ENCODE results near the gene ANO1.

The ANO1 gene

DNA sequence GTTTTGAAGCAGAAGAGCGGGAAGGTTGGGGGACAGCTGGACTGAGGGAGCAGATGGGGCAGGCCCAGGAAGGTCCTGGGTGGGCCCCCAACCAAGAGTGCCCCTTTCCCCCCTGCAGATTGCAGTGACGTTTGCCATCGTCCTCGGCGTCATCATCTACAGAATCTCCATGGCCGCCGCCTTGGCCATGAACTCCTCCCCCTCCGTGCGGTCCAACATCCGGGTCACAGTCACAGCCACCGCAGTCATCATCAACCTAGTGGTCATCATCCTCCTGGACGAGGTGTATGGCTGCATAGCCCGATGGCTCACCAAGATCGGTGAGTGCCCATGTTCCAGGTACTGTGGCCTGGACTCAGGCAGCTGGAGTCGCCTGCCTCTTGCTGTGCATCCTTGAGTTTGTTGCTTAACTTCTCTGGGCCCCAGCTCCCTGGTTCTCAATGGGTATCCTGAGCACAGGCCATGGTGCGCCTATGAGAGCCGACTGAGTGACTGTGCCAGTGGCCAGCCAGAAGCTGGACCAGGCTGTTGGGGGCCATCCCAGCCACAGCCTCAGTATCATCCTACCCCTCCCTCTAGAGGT lies 83.0 kb downstream of the ANO1 start:
- DNase-seq (ENCODE audit: low spot score) = no peak

DNA sequence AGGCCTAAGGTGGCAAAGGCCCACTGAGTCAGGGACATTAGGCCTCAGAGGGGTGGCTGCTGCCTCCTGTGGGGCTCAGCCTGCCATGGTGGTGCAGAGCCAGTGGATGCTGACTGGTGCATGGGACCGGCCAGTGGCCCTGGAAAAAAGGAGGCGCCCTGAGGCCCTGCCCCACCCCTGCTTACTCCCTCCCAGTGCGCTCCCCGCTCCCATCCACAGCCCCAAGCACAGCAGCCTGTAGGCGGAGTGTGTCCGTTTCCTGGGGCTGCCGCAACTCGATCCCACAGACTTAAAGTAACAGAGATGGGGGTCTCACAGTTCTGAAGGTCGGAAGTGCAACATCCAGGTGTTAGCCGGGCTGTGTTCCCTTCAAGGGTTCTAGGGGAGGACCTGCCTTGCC lies 86.6 kb downstream of the ANO1 start:
- DNase-seq (ENCODE audit: low spot score) = no peak

DNA sequence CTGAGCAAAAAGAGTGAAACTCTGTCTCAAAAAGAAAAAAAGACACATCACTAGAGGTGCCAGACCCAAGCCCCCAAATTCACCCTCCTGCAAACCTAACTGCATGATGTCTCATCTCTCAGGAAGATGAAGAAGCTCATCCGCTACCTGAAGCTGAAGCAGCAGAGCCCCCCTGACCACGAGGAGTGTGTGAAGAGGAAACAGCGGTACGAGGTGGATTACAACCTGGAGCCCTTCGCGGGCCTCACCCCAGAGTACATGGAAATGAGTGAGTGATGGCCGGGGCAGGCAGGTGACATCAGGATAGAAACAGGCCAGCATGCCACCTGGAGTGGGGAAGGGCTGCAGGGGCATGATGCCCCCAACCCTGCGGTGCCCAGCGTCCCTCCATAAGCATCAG lies 89.0 kb downstream of the ANO1 start:
- no peak for DNase-seq (ENCODE audit: low spot score)

DNA sequence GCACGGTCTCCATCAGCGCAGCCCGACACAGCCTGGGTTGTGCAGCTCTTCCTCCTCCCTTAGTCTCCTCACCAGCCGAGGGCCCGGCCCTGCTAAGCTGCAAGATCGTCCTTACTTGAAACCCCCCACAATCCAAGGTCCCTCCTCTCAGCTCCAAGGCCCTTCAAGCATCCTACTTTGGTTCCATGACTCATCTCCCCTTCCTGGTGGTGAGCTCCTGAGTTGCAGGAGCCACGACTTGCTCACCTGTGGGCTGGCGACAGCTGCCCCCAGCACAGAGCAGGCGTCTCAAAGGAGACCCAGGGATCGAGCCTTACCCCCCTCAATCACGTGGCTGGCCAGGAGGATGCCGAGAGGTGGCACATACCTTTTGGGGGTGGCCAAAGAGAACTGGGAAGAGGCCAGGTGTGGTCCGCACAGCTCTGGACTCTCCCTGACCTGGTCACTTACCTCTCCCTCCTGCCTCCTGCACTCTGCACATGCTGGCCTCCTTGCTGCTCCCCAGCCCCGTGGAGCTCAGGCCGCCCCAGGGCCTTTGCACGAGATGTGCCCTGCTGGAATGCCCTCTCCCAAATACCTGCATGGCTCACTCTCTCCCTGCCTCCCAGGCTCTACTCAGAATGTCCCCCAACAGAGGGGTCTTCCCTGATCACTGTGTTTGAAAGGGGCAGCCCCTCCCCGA lies 89.7 kb downstream of the ANO1 start:
- no peak for DNase-seq (ENCODE audit: low spot score)

DNA sequence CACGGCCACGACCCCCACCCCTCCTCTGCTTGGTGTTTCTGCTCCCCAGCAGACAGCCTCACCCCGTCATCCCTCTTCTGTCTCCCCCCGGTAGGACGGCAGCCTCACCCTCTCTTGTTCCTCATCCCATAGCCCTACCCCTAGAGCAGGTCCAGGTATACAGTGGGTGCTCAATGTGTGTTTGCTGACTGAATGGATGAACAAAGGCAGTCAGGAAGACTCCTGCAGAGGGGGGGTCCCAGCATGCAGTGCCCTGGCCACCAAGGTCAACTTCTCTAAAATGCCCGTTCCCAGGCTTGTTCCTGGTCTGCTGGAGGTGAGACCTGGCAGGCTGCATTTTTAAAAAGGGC lies 90.3 kb downstream of the ANO1 start:
- DNase-seq (ENCODE audit: low spot score) = no peak

DNA sequence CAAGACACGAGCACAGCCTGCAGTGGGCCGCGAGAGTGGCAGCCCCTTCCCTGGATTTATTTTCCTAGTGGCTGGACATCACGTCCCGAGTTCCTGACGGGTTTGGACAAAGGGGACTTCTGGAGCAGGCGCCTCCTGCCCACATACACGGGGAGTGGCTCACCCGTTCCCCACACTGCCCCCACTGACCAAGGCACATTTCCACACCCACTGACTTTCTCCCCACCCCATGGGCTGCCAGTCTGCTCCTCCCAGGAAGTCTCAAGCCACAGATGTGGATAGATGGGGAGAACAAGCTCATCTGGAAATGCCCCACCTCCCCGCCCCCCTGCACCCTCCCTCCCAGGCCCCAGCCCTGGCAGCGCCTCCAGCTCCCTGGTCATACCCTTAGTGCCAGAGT lies 91.0 kb downstream of the ANO1 start:
- no peak for DNase-seq (ENCODE audit: low spot score)

DNA sequence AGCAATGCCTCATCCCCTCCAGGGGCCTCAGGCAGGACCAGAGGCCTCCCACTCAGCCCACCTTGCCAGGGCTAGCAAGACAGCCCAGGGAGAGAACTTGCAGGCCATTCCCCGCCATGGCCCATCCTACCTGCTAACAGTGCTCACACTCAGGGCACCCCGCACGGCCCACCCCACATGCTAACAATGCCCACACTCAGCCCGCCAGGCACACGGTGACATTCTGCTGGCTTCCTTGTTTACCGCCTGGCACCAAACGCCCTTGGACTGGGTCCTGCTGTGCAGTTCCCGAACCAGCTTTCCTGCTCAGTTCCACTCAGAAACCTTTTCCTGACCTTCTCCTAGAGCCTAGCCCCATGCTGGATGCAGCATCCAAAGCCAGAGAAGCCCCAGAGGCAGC lies 91.5 kb downstream of the ANO1 start:
- no peak for DNase-seq (ENCODE audit: low spot score)

DNA sequence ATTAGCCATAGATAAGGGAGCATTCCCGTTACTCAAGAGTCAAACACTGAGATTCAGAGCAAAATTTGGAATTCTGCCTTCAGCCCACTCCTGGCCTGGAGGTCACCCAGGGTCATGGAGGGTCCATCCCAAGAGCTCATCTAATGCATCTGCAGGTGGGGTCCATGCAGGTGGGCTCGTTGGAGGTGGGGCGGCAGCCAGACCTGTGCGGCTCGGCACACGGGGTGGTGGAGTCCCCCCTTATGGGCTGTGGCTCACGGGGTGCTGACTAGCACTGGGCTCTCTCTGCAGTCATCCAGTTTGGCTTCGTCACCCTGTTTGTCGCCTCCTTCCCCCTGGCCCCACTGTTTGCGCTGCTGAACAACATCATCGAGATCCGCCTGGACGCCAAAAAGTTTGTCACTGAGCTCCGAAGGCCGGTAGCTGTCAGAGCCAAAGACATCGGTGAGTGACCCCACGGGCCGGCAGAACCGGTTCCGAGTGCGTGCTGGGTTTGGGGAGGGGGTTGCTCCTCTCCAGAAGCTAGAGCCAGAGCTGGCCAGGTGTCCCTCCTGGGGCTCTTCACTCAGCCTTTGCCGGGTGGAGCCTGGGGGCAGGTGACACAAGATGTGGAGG lies 92.6 kb downstream of the ANO1 start:
- DNase-seq (ENCODE audit: low spot score) = no peak

DNA sequence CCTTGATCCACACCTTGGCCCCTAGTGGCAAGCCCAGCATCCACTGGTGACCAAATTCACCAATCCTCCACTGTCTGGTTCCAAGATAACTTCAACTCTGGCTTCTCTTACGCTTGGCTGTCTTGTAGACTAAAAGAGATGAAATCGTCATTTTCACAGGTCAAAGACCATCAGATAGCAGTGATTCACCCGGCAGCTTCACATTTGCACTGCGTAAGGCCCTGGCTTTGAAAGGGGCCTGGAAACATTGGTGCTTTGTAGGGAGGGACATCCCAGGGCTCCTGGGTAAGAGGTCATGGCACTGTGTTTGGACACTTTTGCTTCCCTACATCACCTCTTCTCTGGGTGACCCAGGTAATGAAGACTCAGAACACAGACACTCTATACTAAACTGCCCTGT lies 94.9 kb downstream of the ANO1 start:
- DNase-seq (ENCODE audit: low spot score) = no peak

DNA sequence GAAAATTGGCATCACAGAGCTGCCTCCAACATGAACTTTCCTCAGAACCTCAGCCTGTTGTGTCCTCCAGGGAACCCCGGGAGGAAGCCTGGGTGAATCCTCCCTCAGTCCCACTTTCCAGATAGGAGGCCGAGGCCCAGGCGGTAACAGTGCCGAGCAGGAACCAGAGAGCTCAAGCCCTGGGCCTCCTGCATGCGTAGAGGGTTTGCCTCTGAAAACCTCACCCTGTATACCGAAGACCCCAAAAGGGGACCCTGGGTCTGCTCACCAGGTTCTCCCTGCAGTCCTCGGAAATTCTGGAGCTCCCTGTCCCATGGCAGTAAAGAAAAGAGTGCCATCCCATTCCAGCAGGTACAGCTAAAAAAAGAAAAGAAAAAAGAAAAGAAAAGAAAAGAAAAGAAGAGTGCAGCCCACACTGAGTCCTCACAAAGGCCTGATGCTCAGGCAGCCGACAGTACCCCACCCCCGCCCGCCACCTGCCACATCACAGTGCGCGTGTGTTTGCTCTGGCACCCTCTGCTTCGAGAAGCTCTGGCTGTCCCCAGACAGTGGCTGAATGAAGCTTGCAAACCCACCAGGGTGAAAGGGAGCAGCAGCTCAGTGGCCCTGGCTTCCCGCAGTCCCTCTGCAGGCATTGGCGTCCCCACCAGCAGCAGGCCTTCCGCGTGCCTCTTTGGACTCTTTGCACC lies 96.6 kb downstream of the ANO1 start:
- no peak for DNase-seq (ENCODE audit: low spot score)

DNA sequence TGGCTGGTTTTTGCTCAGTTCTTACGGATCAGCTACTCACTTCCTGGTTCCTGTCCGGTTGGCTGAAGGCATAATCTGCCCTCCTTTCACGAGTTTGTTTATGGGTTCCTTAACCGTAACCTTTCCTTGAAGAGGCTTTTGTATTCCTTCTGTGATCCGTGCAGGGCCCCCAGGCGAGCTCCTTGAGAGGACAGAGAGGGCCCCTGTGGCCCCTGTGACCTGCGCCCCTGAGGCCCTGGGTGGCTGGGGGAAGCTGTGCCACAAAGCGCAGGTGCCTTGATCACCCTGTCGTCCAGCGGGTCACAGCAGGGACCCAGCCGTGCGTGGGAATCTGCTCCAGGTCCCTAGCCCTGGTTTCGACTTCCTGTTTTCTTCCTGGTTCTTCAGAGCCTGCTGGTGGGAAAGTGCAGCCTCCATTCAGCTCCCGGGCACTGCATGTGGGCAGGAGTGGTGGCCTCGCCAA lies 97.2 kb downstream of the ANO1 start:
- DNase-seq (ENCODE audit: low spot score) = no peak

DNA sequence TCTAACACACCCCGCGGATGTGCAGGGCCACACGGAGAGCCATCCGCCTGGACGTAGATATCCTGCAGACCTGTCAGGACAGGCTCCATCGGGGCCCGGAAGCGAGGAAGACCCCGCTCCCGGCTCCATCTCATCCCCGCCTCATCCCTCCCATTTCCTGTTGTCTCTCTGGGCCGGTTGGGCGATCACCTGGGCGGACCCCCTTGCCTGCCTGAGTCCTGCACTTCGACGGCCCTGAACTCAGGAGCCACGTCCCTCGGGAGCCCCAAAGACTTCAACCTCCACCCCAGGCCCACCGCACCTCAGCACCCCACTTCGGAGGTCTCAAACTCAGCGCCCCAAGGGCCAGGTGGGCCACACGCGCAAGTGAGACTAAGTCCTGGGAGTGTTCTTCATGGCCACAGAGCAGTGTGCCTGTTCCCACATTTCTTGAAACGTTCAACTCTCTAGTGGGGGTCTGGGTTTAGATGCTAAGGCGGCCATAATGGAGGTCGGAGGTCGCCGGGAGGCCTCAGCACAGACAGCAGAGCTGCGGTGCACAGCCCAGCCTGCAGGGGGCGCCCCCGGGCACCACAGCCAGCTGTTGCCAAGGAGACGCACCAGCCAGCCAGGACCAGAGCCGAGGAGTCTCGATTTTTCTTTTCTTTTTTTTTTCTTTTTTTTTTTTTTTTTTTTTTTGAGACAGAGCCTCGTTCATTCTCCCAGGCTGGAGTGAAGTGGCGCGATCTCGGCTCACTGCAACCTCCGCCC lies 99.0 kb downstream of the ANO1 start:
- no peak for DNase-seq (ENCODE audit: low spot score)

DNA sequence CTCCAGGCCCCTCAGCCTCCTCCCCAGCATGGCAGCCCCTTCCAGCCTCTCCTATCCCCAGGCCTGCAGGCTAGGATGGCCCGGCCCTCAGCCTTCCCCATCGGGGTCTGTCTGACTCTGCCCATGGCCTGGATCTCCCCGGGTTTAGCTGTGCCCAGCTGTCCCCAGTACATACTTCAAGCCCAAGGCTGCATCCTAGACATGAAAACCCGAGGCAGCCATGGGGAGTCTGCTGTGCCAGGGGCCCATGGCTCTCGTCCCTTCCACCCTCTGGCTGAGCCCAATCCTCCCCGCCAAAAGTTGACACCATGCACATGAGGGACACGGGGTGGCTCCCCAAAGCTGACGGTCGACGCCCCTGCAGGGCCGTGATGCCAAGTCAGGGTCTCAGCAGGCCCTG lies 102.8 kb downstream of the ANO1 start:
- no peak for DNase-seq (ENCODE audit: low spot score)

DNA sequence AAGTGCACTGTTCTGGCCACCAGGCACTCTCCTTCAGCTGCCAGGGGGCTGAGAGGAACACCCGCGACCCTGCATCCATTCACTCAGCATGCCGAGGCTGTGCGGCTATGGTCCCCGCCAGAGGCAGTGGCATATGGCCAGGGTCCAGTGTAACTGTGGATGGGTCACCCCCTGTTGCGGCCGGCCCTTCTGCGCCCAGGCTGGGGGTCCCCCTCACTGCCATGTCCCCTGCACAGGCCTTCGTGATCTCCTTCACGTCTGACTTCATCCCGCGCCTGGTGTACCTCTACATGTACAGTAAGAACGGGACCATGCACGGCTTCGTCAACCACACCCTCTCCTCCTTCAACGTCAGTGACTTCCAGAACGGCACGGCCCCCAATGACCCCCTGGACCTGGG lies 104.1 kb downstream of the ANO1 start:
- DNase-seq (ENCODE audit: low spot score) = no peak

DNA sequence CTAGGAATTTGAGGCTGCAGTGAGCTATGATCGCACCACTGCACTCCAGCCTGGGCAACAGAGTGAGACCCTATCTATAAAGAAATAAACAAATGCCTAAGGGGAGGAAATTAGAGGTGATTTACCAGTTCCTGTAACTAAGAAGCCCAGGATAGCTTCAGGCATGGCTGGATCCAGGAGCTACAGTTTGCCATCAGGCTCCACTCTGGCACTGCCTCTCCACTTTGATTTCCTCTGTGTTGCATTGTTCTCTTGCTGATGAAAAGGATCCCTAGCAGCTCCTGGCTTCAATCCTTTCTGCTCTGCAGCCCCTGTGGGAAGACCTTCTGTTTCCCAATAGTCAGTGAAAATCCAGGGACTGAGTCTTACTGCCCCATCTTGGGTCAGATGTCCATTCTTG lies 104.9 kb downstream of the ANO1 start:
- DNase-seq (ENCODE audit: low spot score) = no peak

DNA sequence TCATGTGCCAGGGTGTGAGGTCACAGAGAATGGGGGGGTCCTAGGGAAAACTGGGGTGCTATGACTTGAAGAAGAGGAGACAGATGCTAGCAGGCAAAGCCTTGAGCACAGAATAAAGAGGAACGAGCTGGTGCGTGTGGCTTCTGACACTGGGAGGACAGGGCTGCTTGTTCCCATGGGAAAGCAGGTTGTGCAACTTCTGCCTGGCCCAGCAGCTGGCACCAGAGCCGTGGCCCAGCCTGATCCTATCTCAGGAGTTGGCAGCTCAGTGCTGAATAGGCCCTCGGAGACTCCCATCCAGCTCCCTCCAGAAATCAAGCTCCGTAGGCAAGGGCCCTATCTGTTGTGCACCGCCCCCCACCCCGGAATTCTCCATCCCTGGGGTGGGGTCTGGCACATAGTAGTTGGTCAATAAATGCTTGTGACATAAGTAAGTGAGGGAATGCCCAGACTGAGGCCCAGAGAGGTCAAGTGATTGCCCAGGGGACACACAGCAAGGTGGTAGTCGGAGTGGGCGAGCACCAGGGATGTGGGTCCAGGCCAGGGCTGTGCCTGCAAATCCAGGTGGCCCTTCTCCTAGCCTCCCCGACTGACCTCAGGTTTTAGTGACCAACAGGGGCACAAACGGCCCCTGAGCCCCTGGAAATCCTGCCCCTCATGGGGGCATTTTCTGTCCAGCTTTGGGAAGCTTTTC lies 105.5 kb downstream of the ANO1 start:
- no peak for DNase-seq (ENCODE audit: low spot score)

DNA sequence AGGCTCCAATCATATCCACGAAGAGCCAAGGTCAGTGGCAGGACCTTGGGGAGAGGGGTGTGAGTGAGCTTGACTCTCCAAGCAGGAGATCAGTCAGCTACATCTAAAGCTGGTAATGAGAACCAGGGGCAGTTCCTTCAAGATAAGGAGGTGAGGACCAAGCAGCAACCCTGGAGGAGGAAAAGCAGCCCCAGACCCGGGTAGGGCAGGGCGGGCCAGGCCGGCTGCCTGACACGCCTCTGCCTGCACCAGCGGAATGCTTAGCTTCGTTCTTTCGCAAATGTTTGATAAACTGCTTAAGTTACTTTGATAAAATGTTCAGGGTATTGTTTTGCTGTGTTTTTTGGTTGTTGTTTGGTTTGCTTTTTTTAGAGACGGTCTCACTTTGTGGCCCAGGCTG lies 106.3 kb downstream of the ANO1 start:
- no peak for DNase-seq (ENCODE audit: low spot score)

DNA sequence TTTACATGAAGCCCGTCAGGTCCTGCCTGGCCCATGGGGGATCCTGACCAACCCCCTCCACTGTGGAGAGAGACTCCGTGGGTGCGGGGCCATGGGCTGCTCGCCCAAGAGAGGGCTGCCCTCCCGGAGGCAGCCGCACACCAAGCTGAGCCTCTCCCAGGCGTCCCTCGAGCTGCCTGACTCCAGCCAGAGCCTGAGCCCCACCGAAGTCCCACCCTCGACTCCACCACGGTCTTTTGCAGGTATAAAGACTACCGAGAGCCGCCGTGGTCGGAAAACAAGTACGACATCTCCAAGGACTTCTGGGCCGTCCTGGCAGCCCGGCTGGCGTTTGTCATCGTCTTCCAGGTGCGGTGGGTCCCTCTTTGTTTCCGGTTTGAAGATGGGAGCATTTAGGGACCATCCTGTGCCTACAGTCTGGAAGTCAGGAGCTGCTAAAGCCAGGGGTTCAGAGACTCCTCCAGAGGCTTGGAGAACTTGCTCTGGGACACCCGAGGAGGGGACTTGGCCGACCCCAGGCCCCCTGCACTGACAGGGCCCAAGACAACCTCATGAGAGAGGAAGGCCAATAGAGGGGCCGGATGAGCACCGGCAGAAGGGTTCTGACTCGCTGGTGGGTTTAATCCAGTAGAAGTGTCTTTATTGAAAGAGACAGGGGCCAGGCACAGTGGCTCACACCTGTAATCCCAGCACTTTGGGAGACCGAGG lies 107.4 kb downstream of the ANO1 start:
- DNase-seq (ENCODE audit: low spot score) = no peak

DNA sequence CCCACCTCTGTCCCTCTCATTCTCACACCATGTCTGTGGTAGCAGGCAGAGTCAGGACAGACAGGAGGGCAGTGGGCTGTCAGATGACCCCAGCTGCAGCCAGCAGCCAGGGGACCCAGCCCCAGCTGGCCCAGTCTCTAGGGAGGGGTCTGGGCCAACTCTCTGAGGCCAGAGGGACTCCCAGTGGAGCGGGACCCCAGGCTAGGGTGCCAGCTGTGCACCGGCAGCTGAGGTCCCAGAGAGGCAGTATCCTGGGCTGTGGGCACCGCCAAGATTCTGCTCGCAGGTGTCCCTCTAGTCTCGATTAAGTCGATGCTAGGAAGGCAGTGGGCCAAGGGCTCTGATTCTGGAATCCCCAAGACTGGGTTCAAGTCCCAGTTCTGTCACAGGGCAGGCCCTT lies 108.3 kb downstream of the ANO1 start:
- no peak for DNase-seq (ENCODE audit: low spot score)

DNA sequence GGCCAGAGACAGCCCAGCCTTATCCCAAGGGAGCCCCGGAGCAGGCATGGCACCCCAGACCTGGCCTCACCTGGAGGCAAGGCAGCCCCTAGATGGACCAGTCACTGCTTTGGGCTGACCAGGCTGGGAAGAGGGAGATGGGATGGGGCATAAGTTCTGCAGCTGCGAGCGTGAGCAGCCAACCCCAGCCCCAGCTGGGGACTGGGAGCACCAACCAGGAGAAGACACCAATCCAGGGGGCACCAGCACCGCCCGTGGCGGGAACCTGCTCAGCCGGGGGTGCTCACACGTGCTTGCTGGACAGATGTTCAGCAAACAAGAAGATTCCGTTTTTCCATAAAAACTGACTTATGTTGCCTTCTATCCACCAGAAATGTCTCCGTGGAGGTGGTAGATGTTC lies 108.8 kb downstream of the ANO1 start:
- no peak for DNase-seq (ENCODE audit: low spot score)

DNA sequence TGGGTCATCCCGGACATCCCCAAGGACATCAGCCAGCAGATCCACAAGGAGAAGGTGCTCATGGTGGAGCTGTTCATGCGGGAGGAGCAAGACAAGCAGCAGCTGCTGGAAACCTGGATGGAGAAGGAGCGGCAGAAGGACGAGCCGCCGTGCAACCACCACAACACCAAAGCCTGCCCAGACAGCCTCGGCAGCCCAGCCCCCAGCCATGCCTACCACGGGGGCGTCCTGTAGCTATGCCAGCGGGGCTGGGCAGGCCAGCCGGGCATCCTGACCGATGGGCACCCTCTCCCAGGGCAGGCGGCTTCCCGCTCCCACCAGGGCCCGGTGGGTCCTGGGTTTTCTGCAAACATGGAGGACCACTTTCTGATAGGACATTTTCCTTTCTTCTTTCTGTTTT lies 109.7 kb downstream of the ANO1 start:
- no peak for DNase-seq (ENCODE audit: low spot score)
